Parathyroid adenoma (tissue), 2 donors: ENCODE results near the gene ADAMTSL2.

Experiments used
- H2AFZ ChIP-seq: fragments of 300-600 bp; sonication (generic); one replicate; pipeline ENCODE4 v1.7.0; 2017; ENCODE audit warnings: antibody characterized with exemption, mild to moderate bottlenecking
- H3K27ac ChIP-seq: fragments of 300-600 bp; sonication (generic); one replicate; pipeline ENCODE4 v1.7.0; 2017
- H3K27me3 ChIP-seq: fragments of 300-600 bp; sonication (generic); one replicate; pipeline ENCODE4 v1.7.0; 2017; ENCODE audit warnings: low read length; ENCODE audit not compliant: control insufficient read depth, insufficient read depth
- H3K36me3 ChIP-seq: fragments of 300-600 bp; sonication (generic); one replicate; pipeline ENCODE4 v1.7.0; 2017; ENCODE audit warnings: low read length; ENCODE audit not compliant: control insufficient read depth, insufficient read depth
- H3K4me1 ChIP-seq: fragments of 300-600 bp; sonication (generic); one replicate; pipeline ENCODE4 v1.7.0; 2017; ENCODE audit warnings: control low read depth
- H3K4me2 ChIP-seq: fragments of 300-600 bp; sonication (generic); one replicate; pipeline ENCODE4 v1.7.0; 2017; ENCODE audit warnings: low read length
- H3K4me3 ChIP-seq: fragments of 300-600 bp; sonication (generic); one replicate; pipeline ENCODE4 v1.7.0; 2017; ENCODE audit warnings: low read depth, low read length
- H3K79me2 ChIP-seq: fragments of 300-600 bp; sonication (generic); one replicate; pipeline ENCODE4 v1.7.0; 2017; ENCODE audit warnings: control low read depth
- H3K9ac ChIP-seq: fragments of 300-600 bp; sonication (generic); one replicate; pipeline ENCODE4 v1.7.0; 2017; ENCODE audit warnings: mild to moderate bottlenecking
- H3K9me3 ChIP-seq: fragments of 300-600 bp; sonication (generic); one replicate; pipeline ENCODE4 v1.7.0; 2017; ENCODE audit warnings: low read length; ENCODE audit not compliant: control insufficient read depth
- TF ChIP-seq, protein P1 (sequence below): fragments of 300-600 bp; sonication (generic); IDR thresholded peaks from one replicate; pipeline ENCODE4 v1.7.0; 2017; ENCODE audit warnings: antibody characterized with exemption, mild to moderate bottlenecking
- donor health status: primary hyperparathyroidism.

Gene ADAMTSL2

DNA sequence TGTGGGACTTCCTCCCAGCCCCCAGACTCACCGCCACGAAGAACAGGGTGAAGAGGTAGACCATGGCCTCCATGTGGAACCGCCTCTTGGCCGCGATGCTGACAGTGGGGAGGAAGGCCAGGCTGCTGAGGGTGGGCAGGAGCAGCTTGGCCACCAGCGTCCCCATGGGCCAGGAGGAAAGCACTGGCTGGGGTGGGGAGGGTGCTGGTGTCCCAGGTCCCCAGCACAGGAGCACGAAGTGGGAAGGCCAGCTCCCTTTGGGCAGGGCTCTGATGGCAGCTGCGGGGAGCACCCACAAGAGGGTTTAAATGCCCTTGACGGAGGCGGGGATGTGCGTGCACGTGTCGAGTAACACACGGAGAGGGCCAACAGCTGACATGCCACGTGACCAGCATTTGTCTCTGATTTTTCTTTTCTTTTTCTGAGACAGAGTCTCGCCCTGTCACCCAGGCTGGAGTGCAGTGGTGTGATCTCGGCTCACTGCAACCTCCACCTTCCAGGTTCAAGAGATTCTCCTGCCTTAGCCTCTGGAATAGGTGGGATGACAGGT is 9.8 kb upstream of the ADAMTSL2 start, which contains the start of gene MYMK:
Gene MYMK, minus strand, starts transcription at position 281 of the 550 bp plus-strand sequence. Its CDS starts 115 bp downstream, at position 166.
- TF ChIP-seq, protein P1, sequence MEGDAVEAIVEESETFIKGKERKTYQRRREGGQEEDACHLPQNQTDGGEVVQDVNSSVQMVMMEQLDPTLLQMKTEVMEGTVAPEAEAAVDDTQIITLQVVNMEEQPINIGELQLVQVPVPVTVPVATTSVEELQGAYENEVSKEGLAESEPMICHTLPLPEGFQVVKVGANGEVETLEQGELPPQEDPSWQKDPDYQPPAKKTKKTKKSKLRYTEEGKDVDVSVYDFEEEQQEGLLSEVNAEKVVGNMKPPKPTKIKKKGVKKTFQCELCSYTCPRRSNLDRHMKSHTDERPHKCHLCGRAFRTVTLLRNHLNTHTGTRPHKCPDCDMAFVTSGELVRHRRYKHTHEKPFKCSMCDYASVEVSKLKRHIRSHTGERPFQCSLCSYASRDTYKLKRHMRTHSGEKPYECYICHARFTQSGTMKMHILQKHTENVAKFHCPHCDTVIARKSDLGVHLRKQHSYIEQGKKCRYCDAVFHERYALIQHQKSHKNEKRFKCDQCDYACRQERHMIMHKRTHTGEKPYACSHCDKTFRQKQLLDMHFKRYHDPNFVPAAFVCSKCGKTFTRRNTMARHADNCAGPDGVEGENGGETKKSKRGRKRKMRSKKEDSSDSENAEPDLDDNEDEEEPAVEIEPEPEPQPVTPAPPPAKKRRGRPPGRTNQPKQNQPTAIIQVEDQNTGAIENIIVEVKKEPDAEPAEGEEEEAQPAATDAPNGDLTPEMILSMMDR, result no peak
- Histone ChIP-seq H3K4me3 (no peak within 1 kb of the TSS), H3K4me2 (no peak within 1 kb of the TSS)

DNA sequence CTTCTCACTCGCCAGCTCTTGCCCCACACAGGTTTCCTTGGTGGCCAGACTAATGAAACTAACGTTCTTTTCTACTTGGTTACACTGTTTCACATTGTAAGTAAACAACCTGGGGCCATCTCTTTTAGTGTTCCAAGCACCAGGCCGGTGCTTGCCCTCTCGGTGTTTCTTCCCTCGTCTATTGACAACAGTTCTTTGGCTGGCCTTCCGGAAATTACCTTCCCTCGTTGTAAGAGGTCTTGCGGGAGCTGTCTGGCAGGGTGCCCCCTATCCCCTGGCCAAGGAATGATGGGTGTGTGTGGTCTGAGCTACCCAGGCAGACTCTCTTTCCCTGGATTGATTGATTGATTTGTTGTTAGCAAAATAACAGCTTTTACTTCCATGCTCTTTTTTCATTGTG is 8.8 kb upstream of the ADAMTSL2 start:
- TF ChIP-seq, protein P1, result no peak
- H3K36me3 ChIP-seq, result no peaks in the 10 kb centered on the region
- H3K27me3 ChIP-seq, result peaks cover 4% of the 10 kb centered on the region
- H3K4me1 ChIP-seq, result no peaks in the 10 kb centered on the region
- H3K4me3 ChIP-seq, result no peak overlapping the region
- H2AFZ ChIP-seq, result no peak overlapping the region
- no peak overlapping the region for H3K9ac ChIP-seq
- no peaks in the 10 kb centered on the region for H3K79me2 ChIP-seq
- H3K9me3 ChIP-seq, result no peaks in the 10 kb centered on the region
- no peak overlapping the region for H3K4me2 ChIP-seq
- H3K27ac ChIP-seq, result no peak overlapping the region

More for the DNA sequence above, 9.8 kb upstream of the ADAMTSL2 start, which contains the start of gene MYMK:
- Histone ChIP-seq H2AFZ (no peak within 1 kb of the TSS), H3K27me3 (peaks cover 4% of the 10 kb centered on the region), H3K9ac (no peak within 1 kb of the TSS), H3K36me3 (no peaks in the 10 kb centered on the region), H3K9me3 (no peaks in the 10 kb centered on the region), H3K79me2 (no peaks in the 10 kb centered on the region), H3K27ac (no peak within 1 kb of the TSS), H3K4me1 (no peaks in the 10 kb centered on the region)

DNA sequence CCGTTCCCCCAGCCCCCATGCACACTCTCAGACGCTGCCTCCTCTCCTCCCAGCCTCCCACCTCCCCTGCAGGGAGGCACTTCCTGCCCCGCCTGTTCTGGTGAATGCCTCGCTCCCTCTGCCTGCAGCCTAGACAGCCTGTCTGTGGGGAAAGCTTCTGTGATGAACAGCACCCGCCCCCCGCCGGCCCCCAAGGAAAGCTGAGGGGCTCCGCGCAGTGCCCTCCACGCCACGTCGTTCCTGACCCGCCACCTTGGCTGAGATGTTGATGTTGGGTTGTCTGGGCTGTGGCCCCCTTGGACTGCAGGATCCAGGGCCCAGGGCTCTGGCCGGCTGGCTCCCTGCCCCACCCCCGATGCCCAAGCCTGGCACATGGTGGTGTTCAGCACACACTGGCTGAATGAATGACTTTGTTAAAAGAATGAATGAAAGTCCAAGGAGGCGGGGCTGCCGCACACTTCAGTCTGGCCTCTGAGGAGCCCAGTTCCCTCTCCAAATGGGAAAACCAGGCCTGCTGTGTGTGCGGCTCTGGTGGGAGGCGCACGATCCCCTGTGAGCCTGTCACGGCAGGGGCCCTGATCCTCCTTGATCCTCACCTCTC is 7.7 kb upstream of the ADAMTSL2 start:
- H3K79me2 ChIP-seq, result no peaks in the 10 kb centered on the region
- TF ChIP-seq, protein P1, result no peak
- H3K27ac ChIP-seq, result no peak overlapping the region
- H3K36me3 ChIP-seq, result no peaks in the 10 kb centered on the region
- no peak overlapping the region for H3K4me2 ChIP-seq
- H3K4me3 ChIP-seq, result no peak overlapping the region
- H3K9me3 ChIP-seq, result no peaks in the 10 kb centered on the region
- H3K9ac ChIP-seq, result no peak overlapping the region
- H3K27me3 ChIP-seq, result peaks cover 4% of the 10 kb centered on the region
- H2AFZ ChIP-seq, result no peak overlapping the region
- no peaks in the 10 kb centered on the region for H3K4me1 ChIP-seq

DNA sequence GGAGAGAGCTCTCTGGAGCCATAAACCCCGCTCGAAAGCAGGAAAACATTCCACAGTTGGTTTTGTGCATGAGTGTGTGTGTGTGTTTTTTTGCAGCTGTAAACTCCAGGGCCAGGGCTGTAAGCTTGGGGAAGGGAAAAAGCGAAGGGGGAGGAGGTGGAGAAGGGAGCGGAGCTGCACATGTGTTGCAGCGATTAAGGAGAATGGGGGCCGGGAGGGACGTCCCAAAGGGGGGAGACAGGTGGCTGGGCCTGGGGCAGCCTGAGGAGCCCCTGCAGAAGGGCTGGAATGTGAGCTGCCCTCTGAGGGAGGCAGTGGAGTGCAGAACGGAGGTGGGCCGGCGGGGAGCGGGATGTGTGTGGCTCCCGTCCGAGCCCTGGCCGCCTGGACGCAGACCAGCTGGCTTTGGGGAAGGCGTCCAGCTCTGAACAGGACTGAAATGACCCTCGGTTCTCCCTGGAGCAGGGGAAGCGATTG is 7.0 kb upstream of the ADAMTSL2 start:
- H3K27ac ChIP-seq, result no peak overlapping the region
- H3K4me2 ChIP-seq, result no peak overlapping the region
- H3K4me1 ChIP-seq, result no peaks in the 10 kb centered on the region
- H3K27me3 ChIP-seq, result peaks cover 4% of the 10 kb centered on the region
- H3K9ac ChIP-seq, result no peak overlapping the region
- TF ChIP-seq, protein P1, result no peak
- H3K9me3 ChIP-seq, result no peaks in the 10 kb centered on the region
- no peaks in the 10 kb centered on the region for H3K36me3 ChIP-seq
- no peaks in the 10 kb centered on the region for H3K79me2 ChIP-seq
- H3K4me3 ChIP-seq, result no peak overlapping the region
- no peak overlapping the region for H2AFZ ChIP-seq
